Loucy (cell line): Measurements from ENCODE around the gene CSPG4.
"Not testable (repeated sequence)": the region's sequence is repeated elsewhere in the genome, so short reads cannot be mapped to it uniquely, and the experiment has no call there.

Experiments
- H2AFZ ChIP-seq: fragments of 200-600 bp; sonication (generic); 2 replicates; pipeline ENCODE4 v1.6.0; 2016; ENCODE audit warnings: antibody characterized with exemption, mild to moderate bottlenecking, low read length, moderate library complexity
- H3F3A ChIP-seq: fragments of 200-600 bp; 2 replicates; pipeline ENCODE4 v1.6.0; 2016; ENCODE audit warnings: antibody characterized with exemption, low read depth, mild to moderate bottlenecking
- H3K27me3 ChIP-seq: fragments of 200-600 bp; sonication (generic); 2 replicates; pipeline ENCODE4 v1.6.1; 2014; ENCODE audit warnings: low read length, mild to moderate bottlenecking; ENCODE audit not compliant: insufficient read depth, poor library complexity, severe bottlenecking
- H3K36me3 ChIP-seq: fragments of 200-600 bp; sonication (generic); 2 replicates; pipeline ENCODE4 v1.6.1; 2016; ENCODE audit warnings: low read length; ENCODE audit not compliant: insufficient read depth
- H3K4me1 ChIP-seq: fragments of 200-600 bp; sonication (generic); 2 replicates; pipeline ENCODE4 v1.5.1; 2014; ENCODE audit warnings: low read length, mild to moderate bottlenecking; ENCODE audit not compliant: insufficient read depth, poor library complexity, severe bottlenecking
- H3K4me2 ChIP-seq: fragments of 200-600 bp; sonication (generic); 2 replicates; pipeline ENCODE4 v1.6.0; 2014; ENCODE audit warnings: antibody characterized with exemption, low read length, low read depth, mild to moderate bottlenecking; ENCODE audit not compliant: poor library complexity, severe bottlenecking
- H3K4me3 ChIP-seq: fragments of 200-600 bp; sonication (generic); 2 replicates; pipeline ENCODE4 v1.5.1; 2014; ENCODE audit warnings: low read length, mild to moderate bottlenecking, mixed read lengths; ENCODE audit not compliant: poor library complexity, severe bottlenecking
- H3K79me2 ChIP-seq: fragments of 200-600 bp; sonication (generic); 2 replicates; pipeline ENCODE4 v1.6.1; 2014; ENCODE audit warnings: low read length; ENCODE audit not compliant: insufficient read depth
- H3K9ac ChIP-seq: fragments of 200-600 bp; sonication (generic); 2 replicates; pipeline ENCODE4 v1.6.0; 2014; ENCODE audit warnings: mild to moderate bottlenecking, low read depth, low read length, moderate library complexity; ENCODE audit not compliant: poor library complexity, severe bottlenecking
- H3K9me2 ChIP-seq: fragments of 200-600 bp; sonication (generic); replicated peaks from 2 replicates; pipeline ENCODE4 v1.6.1; 2016; ENCODE audit warnings: low read depth, low read length, mixed read lengths
- H3K9me3 ChIP-seq: fragments of 200-600 bp; sonication (generic); 2 replicates; pipeline ENCODE4 v1.6.1; 2014; ENCODE audit warnings: mild to moderate bottlenecking, antibody characterized with exemption, low read length, low read depth; ENCODE audit not compliant: insufficient read depth
- H4K20me1 ChIP-seq: fragments of 200-600 bp; sonication (generic); 2 replicates; pipeline ENCODE4 v1.6.0; 2014; ENCODE audit warnings: antibody characterized with exemption, low read length, mild to moderate bottlenecking; ENCODE audit not compliant: insufficient read depth, poor library complexity, severe bottlenecking
- EZH2phosphoT487 ChIP-seq: fragments of 200-600 bp; IDR thresholded peaks from 2 replicates; pipeline ENCODE4 v1.6.1; 2018; ENCODE audit warnings: antibody characterized with exemption, mild to moderate bottlenecking, moderate library complexity, borderline replicate concordance
- TF ChIP-seq, protein P1 (sequence below): fragments of 200-600 bp; sonication (generic); conservative IDR thresholded peaks from 2 replicates; pipeline ENCODE4 v1.5.1; 2014; ENCODE audit warnings: mild to moderate bottlenecking, antibody characterized with exemption, low read length

CSPG4 gene

DNA sequence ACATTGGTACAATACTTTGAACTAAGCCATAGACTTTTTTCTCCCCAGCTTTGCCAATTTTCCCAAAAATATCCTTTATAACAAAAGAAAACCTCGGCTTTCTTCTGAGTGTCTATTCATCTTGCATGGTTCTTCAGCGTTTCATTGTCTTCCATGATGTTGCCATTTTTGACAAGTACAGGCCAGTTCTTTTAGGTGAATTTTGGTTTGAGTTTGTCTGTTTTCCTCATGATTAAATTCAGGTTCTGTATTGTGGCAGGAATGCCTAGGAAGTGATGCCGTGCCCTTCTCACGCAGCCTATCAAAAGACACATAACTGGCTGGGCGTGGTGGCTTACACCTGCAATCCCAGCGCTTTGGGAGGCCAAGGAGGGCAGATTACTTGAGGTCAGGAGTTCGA lies 7.6 kb upstream of the CSPG4 start:
- H3K27me3 ChIP-seq: no peaks in the 10 kb centered on the region
- peaks cover 4% of the 10 kb centered on the region for H3K4me1 ChIP-seq
- H3K9me2 ChIP-seq: no peaks in the 10 kb centered on the region
- no peaks in the 10 kb centered on the region for H3K79me2 ChIP-seq
- no peaks in the 10 kb centered on the region for H3K9me3 ChIP-seq
- no peaks in the 10 kb centered on the region for H3K36me3 ChIP-seq
- no peak overlapping the region for H3K9ac ChIP-seq
- TF ChIP-seq, protein P1, sequence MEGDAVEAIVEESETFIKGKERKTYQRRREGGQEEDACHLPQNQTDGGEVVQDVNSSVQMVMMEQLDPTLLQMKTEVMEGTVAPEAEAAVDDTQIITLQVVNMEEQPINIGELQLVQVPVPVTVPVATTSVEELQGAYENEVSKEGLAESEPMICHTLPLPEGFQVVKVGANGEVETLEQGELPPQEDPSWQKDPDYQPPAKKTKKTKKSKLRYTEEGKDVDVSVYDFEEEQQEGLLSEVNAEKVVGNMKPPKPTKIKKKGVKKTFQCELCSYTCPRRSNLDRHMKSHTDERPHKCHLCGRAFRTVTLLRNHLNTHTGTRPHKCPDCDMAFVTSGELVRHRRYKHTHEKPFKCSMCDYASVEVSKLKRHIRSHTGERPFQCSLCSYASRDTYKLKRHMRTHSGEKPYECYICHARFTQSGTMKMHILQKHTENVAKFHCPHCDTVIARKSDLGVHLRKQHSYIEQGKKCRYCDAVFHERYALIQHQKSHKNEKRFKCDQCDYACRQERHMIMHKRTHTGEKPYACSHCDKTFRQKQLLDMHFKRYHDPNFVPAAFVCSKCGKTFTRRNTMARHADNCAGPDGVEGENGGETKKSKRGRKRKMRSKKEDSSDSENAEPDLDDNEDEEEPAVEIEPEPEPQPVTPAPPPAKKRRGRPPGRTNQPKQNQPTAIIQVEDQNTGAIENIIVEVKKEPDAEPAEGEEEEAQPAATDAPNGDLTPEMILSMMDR: no peak
- TF ChIP-seq EZH2phosphoT487: no peak
- H2AFZ ChIP-seq: no peak overlapping the region
- H3F3A ChIP-seq: no peaks in the 10 kb centered on the region
- no peaks in the 10 kb centered on the region for H4K20me1 ChIP-seq
- no peak overlapping the region for H3K4me3 ChIP-seq
- no peak overlapping the region for H3K4me2 ChIP-seq

GRCh38 chr15:75718328-75718727 lies 5.7 kb upstream of the CSPG4 start:
- H4K20me1 ChIP-seq: no peaks in the 10 kb centered on the region
- H3K9me3 ChIP-seq: no peaks in the 10 kb centered on the region
- H3K4me1 ChIP-seq: peaks cover 4% of the 10 kb centered on the region
- TF ChIP-seq EZH2phosphoT487: no peak
- TF ChIP-seq, protein P1: no peak
- no peaks in the 10 kb centered on the region for H3K79me2 ChIP-seq
- no peak overlapping the region for H3K4me3 ChIP-seq
- H3F3A ChIP-seq: no peaks in the 10 kb centered on the region
- H2AFZ ChIP-seq: 0 out of 2 replicates have a peak overlapping the region, but pooled peaks have one; percentile 18
- no peak overlapping the region for H3K4me2 ChIP-seq
- H3K9me2 ChIP-seq: no peaks in the 10 kb centered on the region
- H3K27me3 ChIP-seq: no peaks in the 10 kb centered on the region
- H3K36me3 ChIP-seq: no peaks in the 10 kb centered on the region
- no peak overlapping the region for H3K9ac ChIP-seq

GRCh38 chr15:75717001-75717400 lies 4.4 kb upstream of the CSPG4 start:
- not testable (repeated sequence) for H3K4me1 ChIP-seq, H3K9me3 ChIP-seq, H2AFZ ChIP-seq, H3K4me2 ChIP-seq, H3K9ac ChIP-seq, H3K79me2 ChIP-seq, H3F3A ChIP-seq, H3K4me3 ChIP-seq, H3K36me3 ChIP-seq, H3K9me2 ChIP-seq, H4K20me1 ChIP-seq, H3K27me3 ChIP-seq

DNA sequence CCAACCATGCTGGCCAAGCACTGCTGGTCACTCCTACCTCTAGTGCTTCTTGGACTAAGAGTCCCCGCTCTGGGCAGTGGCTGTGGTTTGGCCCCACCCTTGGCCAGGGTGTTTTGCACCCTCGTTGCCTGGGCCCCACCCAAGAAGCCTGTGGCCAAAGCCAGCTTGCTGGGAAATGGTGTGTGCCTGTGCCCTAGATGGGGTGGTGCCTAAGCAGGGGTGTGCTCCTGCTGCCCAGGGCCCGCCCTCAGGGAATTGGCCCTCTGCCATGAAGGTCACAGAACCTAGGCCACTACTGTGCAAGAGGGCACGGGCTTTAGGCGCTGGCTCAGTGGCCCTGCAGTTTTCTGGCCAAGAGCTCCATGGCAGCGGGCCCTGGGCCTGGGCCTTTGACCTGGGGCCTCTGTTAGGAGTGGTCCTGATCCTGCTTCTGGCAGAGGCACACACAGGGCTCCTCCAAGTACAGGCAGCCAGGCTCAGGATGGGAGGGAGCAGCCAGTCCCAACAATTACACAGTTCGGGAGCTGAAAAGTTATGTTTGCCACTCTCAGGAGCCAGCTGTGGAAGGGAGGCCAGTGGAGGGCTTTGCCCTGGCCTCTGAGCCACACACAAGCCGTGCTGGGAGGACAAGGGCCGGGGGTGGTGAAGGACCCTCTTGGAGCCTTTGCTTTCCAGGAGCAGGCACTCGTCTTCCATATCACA lies 3.8 kb upstream of the CSPG4 start:
- H3K9me2 ChIP-seq, H3K27me3 ChIP-seq, H3K9me3 ChIP-seq, H3K79me2 ChIP-seq, H3F3A ChIP-seq, H3K4me2 ChIP-seq, H2AFZ ChIP-seq, H3K36me3 ChIP-seq, H4K20me1 ChIP-seq, H3K4me3 ChIP-seq, H3K4me1 ChIP-seq, H3K9ac ChIP-seq: not testable (repeated sequence)

GRCh38 chr15:75715312-75715832 lies 2.7 kb upstream of the CSPG4 start:
- not testable (repeated sequence) for H3K9ac ChIP-seq, H3K4me2 ChIP-seq, H2AFZ ChIP-seq, H3F3A ChIP-seq, H3K4me1 ChIP-seq, H3K27me3 ChIP-seq, H3K9me2 ChIP-seq, H3K9me3 ChIP-seq, H3K36me3 ChIP-seq, H3K79me2 ChIP-seq, H4K20me1 ChIP-seq, H3K4me3 ChIP-seq
